ENCODE results near the gene THBS2. TPM values are rescaled to one million over a fixed set of nuclear protein-coding genes. Genes with fewer than 3 reads are reported as not detected.

THBS2 gene
- total and polyA plus RNA-seq, 3 donors from 2014 or later = 4.8 to 17.9 (median 7.6) TPM

DNA sequence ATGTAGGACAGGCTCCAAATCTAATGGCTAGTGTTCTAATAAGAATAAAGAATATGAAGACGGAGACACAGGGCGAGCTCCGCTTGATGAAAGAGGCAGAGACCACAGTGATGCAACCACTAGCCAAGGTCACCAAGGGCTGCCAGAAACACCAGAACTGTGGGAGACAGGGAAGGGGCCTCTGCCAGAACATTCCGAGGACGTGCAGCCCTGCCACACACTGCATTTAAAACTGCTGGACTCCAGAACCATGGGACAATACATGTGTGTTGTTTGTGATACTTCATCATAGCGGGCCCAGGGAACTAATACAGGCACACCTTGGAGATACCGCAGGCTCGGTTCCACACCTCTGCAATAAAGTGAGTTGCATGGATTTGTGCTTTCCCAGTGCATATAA, 2.9 kb upstream of the THBS2 start:
- no peaks in the 10 kb centered on the region for H3K4me1 ChIP-seq
- TF ChIP-seq, protein P1, sequence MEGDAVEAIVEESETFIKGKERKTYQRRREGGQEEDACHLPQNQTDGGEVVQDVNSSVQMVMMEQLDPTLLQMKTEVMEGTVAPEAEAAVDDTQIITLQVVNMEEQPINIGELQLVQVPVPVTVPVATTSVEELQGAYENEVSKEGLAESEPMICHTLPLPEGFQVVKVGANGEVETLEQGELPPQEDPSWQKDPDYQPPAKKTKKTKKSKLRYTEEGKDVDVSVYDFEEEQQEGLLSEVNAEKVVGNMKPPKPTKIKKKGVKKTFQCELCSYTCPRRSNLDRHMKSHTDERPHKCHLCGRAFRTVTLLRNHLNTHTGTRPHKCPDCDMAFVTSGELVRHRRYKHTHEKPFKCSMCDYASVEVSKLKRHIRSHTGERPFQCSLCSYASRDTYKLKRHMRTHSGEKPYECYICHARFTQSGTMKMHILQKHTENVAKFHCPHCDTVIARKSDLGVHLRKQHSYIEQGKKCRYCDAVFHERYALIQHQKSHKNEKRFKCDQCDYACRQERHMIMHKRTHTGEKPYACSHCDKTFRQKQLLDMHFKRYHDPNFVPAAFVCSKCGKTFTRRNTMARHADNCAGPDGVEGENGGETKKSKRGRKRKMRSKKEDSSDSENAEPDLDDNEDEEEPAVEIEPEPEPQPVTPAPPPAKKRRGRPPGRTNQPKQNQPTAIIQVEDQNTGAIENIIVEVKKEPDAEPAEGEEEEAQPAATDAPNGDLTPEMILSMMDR (IDR thresholded peaks at IDR 0.05) = no peak
- no peak for TF ChIP-seq POLR2A (IDR thresholded peaks at IDR 0.05)
- no peaks in the 10 kb centered on the region for H3K9me3 ChIP-seq
- WGBS, 2 donors = 95 to 96% methylated on average over 8 of the region's 8 CpGs
- intact Hi-C loops (cut with DNase I; ENCODE audit: low total_unique reads) = no loop called here
- no peak overlapping the region for H3K27ac ChIP-seq
- no peaks in the 10 kb centered on the region for H3K36me3 ChIP-seq (ENCODE audit: low read depth, missing control alignments)
- H3K4me3 ChIP-seq = no peak overlapping the region
- no peaks in the 10 kb centered on the region for H3K27me3 ChIP-seq
- DNase-seq = no peak

DNA sequence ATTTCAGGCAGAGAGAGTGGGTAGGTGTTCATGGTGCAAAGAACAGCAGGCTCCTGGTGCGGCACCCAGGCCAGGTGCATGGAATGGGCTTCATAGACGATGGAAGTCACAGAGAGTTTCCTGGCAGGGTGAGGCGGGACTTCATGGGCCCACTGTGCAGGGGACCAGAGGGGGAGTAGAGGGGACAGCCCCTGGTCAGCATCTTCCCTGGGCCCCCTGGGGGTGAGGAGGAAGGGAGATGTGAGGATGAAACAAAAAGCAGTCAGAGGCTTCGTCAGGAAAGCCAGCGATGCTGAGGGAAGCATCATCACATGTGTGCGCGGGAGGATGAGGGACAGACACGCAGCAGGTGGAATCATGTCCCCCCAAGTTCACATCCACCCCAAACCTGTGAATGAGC, 2.4 kb upstream of the THBS2 start:
- TF ChIP-seq, protein P1 (IDR thresholded peaks at IDR 0.05) = no peak
- no peak for TF ChIP-seq POLR2A (IDR thresholded peaks at IDR 0.05)
- H3K27ac ChIP-seq = no peak overlapping the region
- H3K4me1 ChIP-seq = no peaks in the 10 kb centered on the region
- intact Hi-C loops (cut with DNase I; ENCODE audit: low total_unique reads) = no loop called here
- 86 to 94% methylated on average over 8 of the region's 8 CpGs for WGBS, 2 donors
- no peaks in the 10 kb centered on the region for H3K27me3 ChIP-seq
- no peaks in the 10 kb centered on the region for H3K9me3 ChIP-seq
- H3K36me3 ChIP-seq (ENCODE audit: low read depth, missing control alignments) = no peaks in the 10 kb centered on the region
- H3K4me3 ChIP-seq = no peak overlapping the region
- DNase-seq = no peak

DNA sequence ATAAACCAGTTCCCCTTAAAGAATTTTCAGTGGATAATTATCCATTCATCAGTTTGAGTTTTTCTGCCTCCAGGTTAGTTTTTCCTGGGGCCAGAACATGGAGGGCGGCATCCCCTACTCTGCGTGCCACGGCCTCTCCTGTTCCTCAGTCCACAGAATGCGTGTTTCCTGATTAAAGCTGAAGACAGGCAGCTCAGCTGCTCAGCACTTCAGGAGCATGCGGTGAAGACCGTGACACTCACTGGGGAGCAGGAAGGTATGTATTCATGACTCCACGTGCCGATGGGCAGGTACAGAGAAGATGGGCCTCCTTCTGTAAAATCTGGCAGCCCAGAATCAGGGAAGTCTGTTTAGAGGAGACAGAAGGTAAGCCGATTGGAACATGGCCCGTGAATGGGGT, 2.0 kb upstream of the THBS2 start:
- Histone ChIP-seq H3K4me3 (no peak overlapping the region), H3K27ac (no peak overlapping the region), H3K9me3 (no peaks in the 10 kb centered on the region), H3K36me3 (ENCODE audit: low read depth, missing control alignments) (no peaks in the 10 kb centered on the region), H3K4me1 (no peaks in the 10 kb centered on the region), H3K27me3 (no peaks in the 10 kb centered on the region)
- TF ChIP-seq, protein P1 (IDR thresholded peaks at IDR 0.05) = no peak
- TF ChIP-seq POLR2A (IDR thresholded peaks at IDR 0.05) = no peak
- DNase-seq = no peak
- WGBS, 2 donors = 93 to 96% methylated on average over 10 of the region's 10 CpGs
- intact Hi-C loops (cut with DNase I; ENCODE audit: low total_unique reads) = no loop called here

DNA sequence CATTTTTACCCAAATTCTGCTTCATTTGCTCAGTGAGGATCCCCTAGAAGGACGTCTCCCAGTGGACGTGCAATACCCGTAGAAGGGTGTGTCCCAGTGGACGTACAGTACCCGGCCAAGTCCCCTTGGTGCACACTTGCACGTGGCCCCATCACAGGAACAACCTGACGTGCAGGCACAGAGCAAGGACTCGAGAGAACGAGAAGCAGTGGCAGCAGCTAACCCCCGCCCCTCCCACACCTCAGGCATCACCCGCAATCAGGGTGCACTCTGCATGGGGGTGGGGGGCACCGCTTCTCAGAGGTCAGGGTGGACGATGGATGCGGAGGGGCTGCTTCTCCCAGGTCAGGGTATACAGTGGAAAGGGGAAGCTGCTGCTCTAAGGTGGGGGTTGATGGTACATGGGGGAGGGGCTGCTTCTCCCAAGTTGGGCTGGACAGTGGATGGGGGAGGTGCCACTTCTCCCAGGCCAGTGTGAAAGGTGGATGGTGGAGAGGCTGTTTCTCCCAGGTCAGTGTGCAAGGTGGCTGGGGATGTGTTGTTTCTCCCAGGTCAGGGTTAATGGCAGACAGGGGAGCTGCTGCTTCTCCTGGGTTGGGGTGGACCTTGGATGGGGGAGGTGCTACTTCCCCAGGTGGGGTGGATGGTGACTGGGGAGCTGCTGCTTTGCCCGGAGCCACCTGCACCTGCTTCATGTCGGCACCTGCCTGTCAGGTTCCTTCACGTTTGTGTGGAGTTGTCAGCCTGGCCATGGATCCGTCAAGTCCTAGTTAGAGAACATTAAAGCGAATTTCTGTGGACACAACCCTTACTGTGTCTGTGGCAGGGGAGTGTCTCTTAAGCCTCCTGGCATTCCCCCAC, 1.0 kb upstream of the THBS2 start:
- Histone ChIP-seq H3K9me3 (no peaks in the 10 kb centered on the region), H3K4me1 (no peaks in the 10 kb centered on the region), H3K4me3 (no peak overlapping the region), H3K27ac (no peak overlapping the region), H3K27me3 (no peaks in the 10 kb centered on the region), H3K36me3 (ENCODE audit: low read depth, missing control alignments) (no peaks in the 10 kb centered on the region)
- intact Hi-C loops (cut with DNase I; ENCODE audit: low total_unique reads) = no loop called here
- no peak for TF ChIP-seq POLR2A (IDR thresholded peaks at IDR 0.05)
- TF ChIP-seq, protein P1 (IDR thresholded peaks at IDR 0.05) = no peak
- DNase-seq = no peak
- 40 to 53% methylated on average over 18 to 19 of the region's 19 CpGs for WGBS, 2 donors
